Measurements from ENCODE around the gene DLGAP5. TPM values are rescaled to one million over a fixed set of nuclear protein-coding genes. Genes with fewer than 3 reads are reported as not detected.

The DLGAP5 gene
- total RNA-seq, 2 donors from 2014 or later = 0.73 to 4.4 TPM

GRCh38 chr14:55160989-55161388, 30.4 kb downstream of the DLGAP5 start:
- TF ChIP-seq POLR2AphosphoS5 (IDR thresholded peaks at IDR 0.05) = no peak
- TF ChIP-seq CTCF (IDR thresholded peaks at IDR 0.05) = peak; percentile 11 to 81 (median 70)
- intact Hi-C loops (cut with DNase I) = loop anchor here (2.0 kb wide), 1 partner anchor 72 kb away; no protein-coding TSS in a partner anchor
- Histone ChIP-seq H3K4me3 (no peak overlapping the region), H3K36me3 (no peaks in the 10 kb centered on the region), H3K9me3 (no peaks in the 10 kb centered on the region), H3K4me1 (replicated peaks) (no peaks in the 10 kb centered on the region), H3K27ac (no peak overlapping the region), H3K27me3 (replicated peaks; ENCODE audit: insufficient read depth) (no peaks in the 10 kb centered on the region)
- no peak for DNase-seq (ENCODE audit: low spot score)

GRCh38 chr14:55158412-55158811, 33.0 kb downstream of the DLGAP5 start:
- no peak for DNase-seq (ENCODE audit: low spot score)

GRCh38 chr14:55157080-55157479, 34.3 kb downstream of the DLGAP5 start:
- intact Hi-C loops (cut with DNase I) = no loop called here
- WGBS = 64% methylated on average over 1 of the region's 1 CpG
- Histone ChIP-seq H3K4me1 (replicated peaks) (no peaks in the 10 kb centered on the region), H3K27ac (no peak overlapping the region), H3K4me3 (no peak overlapping the region), H3K9me3 (no peaks in the 10 kb centered on the region), H3K36me3 (no peaks in the 10 kb centered on the region), H3K27me3 (replicated peaks; ENCODE audit: insufficient read depth) (no peaks in the 10 kb centered on the region)
- TF ChIP-seq POLR2AphosphoS5 (IDR thresholded peaks at IDR 0.05) = no peak
- no peak for TF ChIP-seq POLR2A (IDR thresholded peaks at IDR 0.05)
- no peak for TF ChIP-seq CTCF (IDR thresholded peaks at IDR 0.05)
- DNase-seq (ENCODE audit: low spot score) = no peak

More at GRCh38 chr14:55158412-55158811, 33.0 kb downstream of the DLGAP5 start:
- H3K27ac ChIP-seq = no peak overlapping the region
- 84% methylated on average over 3 of the region's 3 CpGs for WGBS
- TF ChIP-seq CTCF (IDR thresholded peaks at IDR 0.05) (no peak), POLR2A (IDR thresholded peaks at IDR 0.05) (no peak), POLR2AphosphoS5 (IDR thresholded peaks at IDR 0.05) (no peak)
- H3K4me3 ChIP-seq = no peak overlapping the region
- H3K9me3 ChIP-seq = no peaks in the 10 kb centered on the region
- intact Hi-C loops (cut with DNase I) = no loop called here
- no peaks in the 10 kb centered on the region for H3K27me3 ChIP-seq (replicated peaks; ENCODE audit: insufficient read depth)
- H3K4me1 ChIP-seq (replicated peaks) = no peaks in the 10 kb centered on the region
- H3K36me3 ChIP-seq = no peaks in the 10 kb centered on the region

- no peaks in the 10 kb centered on the region for H3K36me3 ChIP-seq
- 92% methylated on average over 3 of the region's 3 CpGs for WGBS
- no peak overlapping the region for H3K4me3 ChIP-seq
- no peaks in the 10 kb centered on the region for H3K4me1 ChIP-seq (replicated peaks)
- no peaks in the 10 kb centered on the region for H3K27me3 ChIP-seq (replicated peaks; ENCODE audit: insufficient read depth)
- H3K9me3 ChIP-seq = no peaks in the 10 kb centered on the region
- intact Hi-C loops (cut with DNase I) = no loop called here
- DNase-seq (ENCODE audit: low spot score) = no peak
- no peak overlapping the region for H3K27ac ChIP-seq
- no peak for TF ChIP-seq CTCF (IDR thresholded peaks at IDR 0.05)
- no peak for TF ChIP-seq POLR2A (IDR thresholded peaks at IDR 0.05)
- TF ChIP-seq POLR2AphosphoS5 (IDR thresholded peaks at IDR 0.05) = no peak
These were observed 37.4 kb downstream of the DLGAP5 start for GRCh38 chr14:55153951-55154350.

GRCh38 chr14:55152052-55152753, 39.2 kb downstream of the DLGAP5 start:
- H3K4me1 ChIP-seq (replicated peaks) = no peaks in the 10 kb centered on the region
- H3K27me3 ChIP-seq (replicated peaks; ENCODE audit: insufficient read depth) = no peaks in the 10 kb centered on the region
- intact Hi-C loops (cut with DNase I) = no loop called here
- TF ChIP-seq CTCF (IDR thresholded peaks at IDR 0.05) (no peak), POLR2AphosphoS5 (IDR thresholded peaks at IDR 0.05) (no peak), POLR2A (IDR thresholded peaks at IDR 0.05) (no peak)
- WGBS = 96% methylated on average over 1 of the region's 1 CpG
- no peaks in the 10 kb centered on the region for H3K36me3 ChIP-seq
- DNase-seq (ENCODE audit: low spot score) = no peak
- no peak overlapping the region for H3K27ac ChIP-seq
- H3K4me3 ChIP-seq = no peak overlapping the region
- H3K9me3 ChIP-seq = no peaks in the 10 kb centered on the region

Data from prostate gland (tissue), 2 donors.